GM23338 (cell line): ENCODE measurements around the gene ZBED3. TPM values are rescaled to one million over a fixed set of nuclear protein-coding genes. Genes with fewer than 3 reads are reported as not detected.

ENCODE experiments used
- ATAC-seq: fragments of 200-7000 bp; cut with Tn5 transposase; 3 replicates; pipeline ENCODE4 v1.9.1; 2020
- DNase-seq: peaks from one replicate; pipeline ENCODE4 v3.0.0-alpha.2; 2015; ENCODE audit warnings: low spot score
- H2AFZ ChIP-seq: fragments of 200-600 bp; sonication (generic); 2 replicates; pipeline ENCODE4 v1.8.0; 2016; ENCODE audit warnings: antibody characterized with exemption, mild to moderate bottlenecking, moderate library complexity
- H3F3A ChIP-seq: fragments of 200-600 bp; sonication (generic); replicated peaks from 2 replicates; pipeline ENCODE4 v1.8.0; 2017; ENCODE audit warnings: antibody characterized with exemption, mixed run types, low read depth
- H3K27ac ChIP-seq: fragments of 200-600 bp; sonication (generic); 2 replicates; pipeline ENCODE4 v1.6.1; 2016; ENCODE audit warnings: low read depth
- H3K27me3 ChIP-seq: fragments of 200-600 bp; sonication (generic); 2 replicates; pipeline ENCODE4 v1.8.0; 2016; ENCODE audit warnings: mild to moderate bottlenecking, mixed run types, moderate library complexity; ENCODE audit not compliant: insufficient read depth
- H3K36me3 ChIP-seq: fragments of 200-600 bp; sonication (generic); 2 replicates; pipeline ENCODE4 v1.8.0; 2016; ENCODE audit warnings: mild to moderate bottlenecking; ENCODE audit not compliant: insufficient read depth
- H3K4me1 ChIP-seq: fragments of 200-600 bp; sonication (generic); 2 replicates; pipeline ENCODE4 v1.8.0; 2016; ENCODE audit warnings: mild to moderate bottlenecking, moderate library complexity; ENCODE audit not compliant: insufficient read depth
- H3K4me2 ChIP-seq: fragments of 200-600 bp; sonication (generic); 2 replicates; pipeline ENCODE4 v1.7.1; 2017; ENCODE audit warnings: mixed run types
- H3K4me3 ChIP-seq: fragments of 200-600 bp; sonication (generic); 2 replicates; pipeline ENCODE4 v1.6.1; 2016; ENCODE audit warnings: mixed run types
- H3K79me2 ChIP-seq: fragments of 200-600 bp; sonication (generic); replicated peaks from 2 replicates; pipeline ENCODE4 v1.8.0; 2017; ENCODE audit warnings: mild to moderate bottlenecking; ENCODE audit not compliant: insufficient read depth
- H3K9me2 ChIP-seq: fragments of 200-600 bp; sonication (generic); 2 replicates; pipeline ENCODE4 v1.8.0; 2017; ENCODE audit not compliant: insufficient read depth
- H4K20me1 ChIP-seq: fragments of 200-600 bp; sonication (generic); replicated peaks from 2 replicates; pipeline ENCODE4 v1.8.0; 2017; ENCODE audit warnings: mild to moderate bottlenecking; ENCODE audit not compliant: insufficient read depth
- H3K27ac Mint-ChIP-seq: 2 replicates; pipeline ENCODE4 v1.8.0; 2020; ENCODE audit warnings: inconsistent platforms, mild to moderate bottlenecking, moderate library complexity, mixed read lengths
- H3K27me3 Mint-ChIP-seq: 3 replicates; pipeline ENCODE4 v1.8.0; 2022; ENCODE audit warnings: low read depth, mild to moderate bottlenecking, moderate library complexity, mixed read lengths, inconsistent platforms; ENCODE audit not compliant: insufficient read depth, poor library complexity
- H3K36me3 Mint-ChIP-seq: 3 replicates; pipeline ENCODE4 v1.8.0; 2021; ENCODE audit warnings: low read depth, mild to moderate bottlenecking, inconsistent platforms, moderate library complexity, mixed read lengths
- H3K4me1 Mint-ChIP-seq: 3 replicates; pipeline ENCODE4 v1.8.0; 2020; ENCODE audit warnings: mild to moderate bottlenecking, inconsistent platforms, mixed read lengths
- H3K4me3 Mint-ChIP-seq: 3 replicates; pipeline ENCODE4 v1.8.0; 2021; ENCODE audit warnings: moderate library complexity, mild to moderate bottlenecking, inconsistent platforms, mixed read lengths
- H3K9me3 Mint-ChIP-seq: 3 replicates; pipeline ENCODE4 v1.8.0; 2020; ENCODE audit warnings: moderate library complexity, mild to moderate bottlenecking, inconsistent platforms, mixed read lengths
- CREB1 ChIP-seq: fragments of 250-450 bp; sonication (Bioruptor Pico); IDR thresholded peaks from 2 replicates; pipeline ENCODE4 v1.5.0; 2020; ENCODE audit warnings: low read depth, mild to moderate bottlenecking, moderate library complexity
- CTCF ChIP-seq, 2 experiments: fragments of 200-600 bp in 1 of 2; sonication (generic) in 1 of 2; conservative IDR thresholded peaks; 2 replicates each; pipeline versions ENCODE4 v1.5.1 to v1.6.1; 2016 to 2017; ENCODE audit warnings: antibody characterized with exemption in 2 of 2, low read depth in 2 of 2, mild to moderate bottlenecking in 2 of 2, moderate library complexity in 1 of 2
- EZH2 ChIP-seq: fragments of 200-600 bp; sonication (generic); IDR thresholded peaks from one replicate; pipeline ENCODE4 v1.8.0; 2017; ENCODE audit warnings: antibody characterized with exemption, mild to moderate bottlenecking, low read depth; ENCODE audit not compliant: unreplicated experiment
- POLR2AphosphoS5 ChIP-seq: IDR thresholded peaks from 2 replicates; pipeline ENCODE4 v1.6.1; 2016; ENCODE audit warnings: antibody characterized with exemption, low read depth
- REST ChIP-seq: IDR thresholded peaks from one replicate; pipeline ENCODE4 v1.6.1; 2018; ENCODE audit warnings: antibody characterized with exemption; ENCODE audit not compliant: unreplicated experiment
- STAT1 ChIP-seq: IDR thresholded peaks from one replicate; pipeline ENCODE4 v1.6.1; 2016; ENCODE audit warnings: antibody characterized with exemption; ENCODE audit not compliant: unreplicated experiment
- ZNF114 ChIP-seq: fragments of 250-450 bp; sonication (Bioruptor Pico); IDR thresholded peaks from 2 replicates; pipeline ENCODE4 v1.5.0; 2020; ENCODE audit warnings: mild to moderate bottlenecking, moderate library complexity
- ZNF331 ChIP-seq: fragments of 250-450 bp; sonication (Bioruptor Pico); IDR thresholded peaks from 2 replicates; pipeline ENCODE4 v1.5.0; 2020; ENCODE audit warnings: low read depth, mild to moderate bottlenecking, moderate library complexity
- ZNF462 ChIP-seq: fragments of 250-450 bp; sonication (Bioruptor Pico); IDR thresholded peaks from 2 replicates; pipeline ENCODE4 v1.5.0; 2020; ENCODE audit warnings: mild to moderate bottlenecking, moderate library complexity
- polyA plus RNA-seq: library from polyadenylated mRNA; unstranded; fragments of >200 nt; fragmentation: Nextera tagmentation; extraction: Ambion mirVana; gene quantifications from 2 replicates; pipeline ENCODE4 v1.2.1, GENCODE V29; 2016
- total RNA-seq: library from RNA; depleted of rRNA; stranded (reverse); fragments of >200 nt; shearing (Covaris generic); gene quantifications from 2 replicates; pipeline ENCODE4 v1.2.3, GENCODE V29; 2014

ZBED3 gene
- total and polyA plus RNA-seq, 2 experiments from 2014 or later: 4.2 to 9.3 TPM

- TF ChIP-seq REST (no peak), ZNF331 (CRISPR knock-in tag) (no peak), ZNF114 (CRISPR knock-in tag) (no peak), STAT1 (no peak), CREB1 (CRISPR knock-in tag) (no peak), POLR2AphosphoS5 (no peak), EZH2 (no peak)
Measured at GRCh38 chr5:77077829-77078176, 9.3 kb downstream of the ZBED3 start (continued).

DNA sequence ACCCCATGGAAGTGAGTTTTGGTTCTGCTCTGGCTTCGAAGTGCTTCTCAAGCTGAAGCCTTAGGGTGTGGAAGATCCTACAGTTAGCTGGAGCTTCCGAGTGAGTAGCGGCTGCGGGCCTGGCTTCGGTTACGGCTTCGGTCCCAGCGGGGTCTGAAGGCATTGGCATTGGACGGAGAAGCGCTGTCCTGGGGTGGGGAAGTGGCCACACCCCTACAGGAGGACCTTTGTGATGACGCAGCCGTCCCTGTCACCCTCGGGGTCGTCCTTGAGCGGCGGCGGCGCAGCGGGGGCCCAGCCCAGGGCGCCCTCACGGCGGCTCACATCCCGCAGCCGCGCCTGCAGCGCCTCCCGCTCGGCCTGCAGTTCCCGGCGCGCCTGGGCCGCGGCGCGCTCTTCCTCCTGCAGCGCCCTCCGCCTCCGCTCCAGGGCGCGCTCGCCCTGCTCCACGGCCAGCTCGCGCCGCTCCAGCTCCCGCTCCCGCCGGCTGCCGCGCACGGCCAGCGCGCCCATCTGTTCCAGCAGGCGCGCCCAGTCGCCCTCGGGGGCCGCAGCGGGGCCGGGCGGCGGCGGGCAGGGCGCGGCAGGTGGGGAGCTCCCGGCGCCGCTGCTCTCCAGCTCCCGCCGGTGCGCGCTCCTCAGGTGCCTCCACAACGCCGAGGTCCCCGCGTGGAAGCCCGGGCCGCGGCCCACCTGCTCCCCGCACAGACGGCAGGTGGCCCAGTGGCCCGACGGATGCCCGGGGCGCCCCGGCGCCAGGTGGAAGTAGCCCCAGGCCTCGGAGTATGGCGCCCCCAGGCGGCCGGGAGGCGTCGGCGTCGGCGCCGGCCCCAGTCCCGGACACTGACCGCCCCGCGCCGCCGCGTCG lies 9.9 kb downstream of the ZBED3 start:
- H3K9me2 ChIP-seq: no peaks in the 10 kb centered on the region
- no peak overlapping the region for H3K27ac ChIP-seq
- peaks cover 5% of the 10 kb centered on the region; the same call in 1 of the 2 replicates for H3K4me1 ChIP-seq
- DNase-seq: peak; percentile 87
- no peaks in the 10 kb centered on the region for H3K36me3 ChIP-seq
- ATAC-seq: peak; percentile 89
- Mint-ChIP-seq H3K27ac (no peak overlapping the region), H3K36me3 (peaks cover 7% of the 10 kb centered on the region), H3K4me1 (peaks cover 8% of the 10 kb centered on the region; the same call in 2 of the 3 replicates), H3K4me3 (peak overlapping the region; percentile 70), H3K9me3 (no peaks in the 10 kb centered on the region; the same call in 2 of the 3 replicates), H3K27me3 (peaks cover 8% of the 10 kb centered on the region)
- H4K20me1 ChIP-seq: peaks cover 3% of the 10 kb centered on the region
- 0 out of 2 replicates have a peak, but pooled peaks cover 8% of the 10 kb centered on the region for H3K27me3 ChIP-seq
- TF ChIP-seq CTCF (conservative IDR thresholded peaks at IDR 0.05; ENCODE audit: low read depth in 2 of 2) (peak; percentile 67 to 74), CREB1 (CRISPR knock-in tag) (peak; percentile 65), ZNF462 (CRISPR knock-in tag) (no peak), STAT1 (no peak)
- no peaks in the 10 kb centered on the region for H3F3A ChIP-seq
- H3K4me3 ChIP-seq: peak overlapping the region; percentile 65
- H3K4me2 ChIP-seq: peak overlapping the region; percentile 71
- H3K79me2 ChIP-seq: peaks cover 11% of the 10 kb centered on the region; the same call in 1 of the 2 replicates
- H2AFZ ChIP-seq: peak overlapping the region; percentile 85
